ENCODE measurements around the gene RAB43. TPM values are rescaled to one million over a fixed set of nuclear protein-coding genes. Genes with fewer than 3 reads are reported as not detected.

RAB43 gene
- total RNA-seq, 1 donor from 2014 or later, result 23.8 TPM

- peaks cover 4% of the 10 kb centered on the region for H3K4me1 Mint-ChIP-seq (ENCODE audit: low read depth)
- peaks cover 4% of the 10 kb centered on the region for H3K9me3 Mint-ChIP-seq (ENCODE audit: low read depth)
- DNase-seq (ENCODE audit: low spot score, unreplicated experiment), result no peak
- H3K36me3 Mint-ChIP-seq (ENCODE audit: insufficient read depth), result no peaks in the 10 kb centered on the region
- no peak for TF ChIP-seq CTCF (IDR thresholded peaks at IDR 0.05; ENCODE audit: unreplicated experiment)
- H3K4me3 Mint-ChIP-seq (ENCODE audit: low read depth), result peak overlapping the region; percentile 11
- no peak overlapping the region for H3K27ac Mint-ChIP-seq
- peaks cover 6% of the 10 kb centered on the region for H3K27me3 Mint-ChIP-seq
Measured at GRCh38 chr3:129065016-129065719, 56.4 kb downstream of the RAB43 start.

GRCh38 chr3:129063841-129064482 lies 57.6 kb downstream of the RAB43 start:
- no peak for TF ChIP-seq CTCF (IDR thresholded peaks at IDR 0.05; ENCODE audit: unreplicated experiment)
- no peaks in the 10 kb centered on the region for H3K36me3 Mint-ChIP-seq (ENCODE audit: insufficient read depth)
- H3K4me3 Mint-ChIP-seq (ENCODE audit: low read depth), result no peak overlapping the region
- H3K27ac Mint-ChIP-seq, result no peak overlapping the region
- H3K4me1 Mint-ChIP-seq (ENCODE audit: low read depth), result peaks cover 4% of the 10 kb centered on the region
- H3K9me3 Mint-ChIP-seq (ENCODE audit: low read depth), result peaks cover 4% of the 10 kb centered on the region
- no peak for DNase-seq (ENCODE audit: low spot score, unreplicated experiment)
- peaks cover 6% of the 10 kb centered on the region for H3K27me3 Mint-ChIP-seq

GRCh38 chr3:129063091-129063640 lies 58.4 kb downstream of the RAB43 start:
- Mint-ChIP-seq H3K27me3 (peaks cover 6% of the 10 kb centered on the region), H3K4me1 (ENCODE audit: low read depth) (peaks cover 10% of the 10 kb centered on the region), H3K36me3 (ENCODE audit: insufficient read depth) (no peaks in the 10 kb centered on the region), H3K27ac (no peak overlapping the region), H3K4me3 (ENCODE audit: low read depth) (no peak overlapping the region), H3K9me3 (ENCODE audit: low read depth) (peaks cover 4% of the 10 kb centered on the region)
- no peak for TF ChIP-seq CTCF (IDR thresholded peaks at IDR 0.05; ENCODE audit: unreplicated experiment)
- no peak for DNase-seq (ENCODE audit: low spot score, unreplicated experiment)

GRCh38 chr3:129061888-129062834 lies 59.4 kb downstream of the RAB43 start:
- DNase-seq (ENCODE audit: low spot score, unreplicated experiment), result no peak
- Mint-ChIP-seq H3K9me3 (ENCODE audit: low read depth) (no peaks in the 10 kb centered on the region), H3K4me3 (ENCODE audit: low read depth) (no peak overlapping the region), H3K27me3 (peaks cover 6% of the 10 kb centered on the region), H3K4me1 (ENCODE audit: low read depth) (peaks cover 13% of the 10 kb centered on the region), H3K27ac (no peak overlapping the region), H3K36me3 (ENCODE audit: insufficient read depth) (no peaks in the 10 kb centered on the region)
- no peak for TF ChIP-seq CTCF (IDR thresholded peaks at IDR 0.05; ENCODE audit: unreplicated experiment)

All from progenitor cell of endocrine pancreas (in vitro differentiated cells).